Medulla oblongata (tissue), 1 donor: ENCODE measurements around the gene HMGCS1.
"Not testable (repeated sequence)": the region's sequence is repeated elsewhere in the genome, so short reads cannot be mapped to it uniquely, and the experiment has no call there.

Source experiments
- DNase-seq: peaks from one replicate; pipeline ENCODE4 v3.0.0-alpha.2; 2015; ENCODE audit errors: extremely low spot score

HMGCS1 gene

GRCh38 chr5:43313035-43313853 lies at the start of gene HMGCS1:
HMGCS1 (minus strand) TSS chr5:43313412; CDS start chr5:43298965, 14,447 bp downstream.
- peak; percentile 100 for DNase-seq

- no peak for DNase-seq
These were observed 45.5 kb upstream of the HMGCS1 start for GRCh38 chr5:43358726-43359125.

GRCh38 chr5:43358301-43358700 lies 45.1 kb upstream of the HMGCS1 start:
- DNase-seq: no peak

GRCh38 chr5:43357878-43358281 lies 44.7 kb upstream of the HMGCS1 start:
- no peak for DNase-seq

- no peak for DNase-seq
These were observed 43.9 kb upstream of the HMGCS1 start for GRCh38 chr5:43357067-43357466.

- no peak for DNase-seq
These were observed 41.6 kb upstream of the HMGCS1 start for GRCh38 chr5:43354774-43355173.

- no peak for DNase-seq
These were observed 40.5 kb upstream of the HMGCS1 start for GRCh38 chr5:43353668-43354067.

GRCh38 chr5:43352915-43353314 lies 39.7 kb upstream of the HMGCS1 start:
- no peak for DNase-seq

- DNase-seq: no peak
These were observed 38.9 kb upstream of the HMGCS1 start for GRCh38 chr5:43352131-43352530.

GRCh38 chr5:43348861-43349363 lies 35.7 kb upstream of the HMGCS1 start:
- no peak for DNase-seq

GRCh38 chr5:43348207-43348606 lies 35.0 kb upstream of the HMGCS1 start:
- no peak for DNase-seq

- no peak for DNase-seq
These were observed 25.6 kb upstream of the HMGCS1 start for GRCh38 chr5:43338862-43339261.

GRCh38 chr5:43336159-43336558 lies 22.9 kb upstream of the HMGCS1 start:
- no peak for DNase-seq

- no peak for DNase-seq
These were observed 22.5 kb upstream of the HMGCS1 start for GRCh38 chr5:43335681-43336080.

- no peak for DNase-seq
These were observed 19.2 kb upstream of the HMGCS1 start for GRCh38 chr5:43332401-43332800.

- not testable (repeated sequence) for DNase-seq
These were observed 12.4 kb upstream of the HMGCS1 start for GRCh38 chr5:43325624-43326023.

GRCh38 chr5:43323488-43323887 lies 10.3 kb upstream of the HMGCS1 start:
- DNase-seq: not testable (repeated sequence)

- no peak for DNase-seq
These were observed 7.6 kb upstream of the HMGCS1 start for GRCh38 chr5:43320846-43321245.

GRCh38 chr5:43316421-43316820 lies 3.2 kb upstream of the HMGCS1 start:
- no peak for DNase-seq

- no peak for DNase-seq
These were observed 2.5 kb upstream of the HMGCS1 start for GRCh38 chr5:43315682-43316081.

- DNase-seq: no peak
These were observed 2.1 kb upstream of the HMGCS1 start for GRCh38 chr5:43315263-43315662.

- no peak for DNase-seq
These were observed 1.5 kb upstream of the HMGCS1 start for GRCh38 chr5:43314724-43315123.

- no peak for DNase-seq
These were observed 744 bp upstream of the HMGCS1 start for GRCh38 chr5:43313854-43314457.
